Nephron progenitor cell (in vitro differentiated cells): ENCODE measurements around the gene RGS6.

ENCODE experiments used
- DNase-seq: peaks from one replicate; pipeline ENCODE4 v3.0.0; 2021
- H3K27ac Mint-ChIP-seq: 2 replicates; pipeline ENCODE4 v1.8.0; 2021; ENCODE audit warnings: mild to moderate bottlenecking, moderate library complexity, mixed read lengths
- H3K27me3 Mint-ChIP-seq: 2 replicates; pipeline ENCODE4 v1.8.0; 2021; ENCODE audit warnings: mild to moderate bottlenecking, low read depth, mixed read lengths; ENCODE audit not compliant: poor library complexity
- H3K36me3 Mint-ChIP-seq: 2 replicates; pipeline ENCODE4 v1.8.0; 2021; ENCODE audit warnings: low read depth, mixed read lengths
- H3K4me1 Mint-ChIP-seq: 2 replicates; pipeline ENCODE4 v1.8.0; 2021; ENCODE audit warnings: mixed read lengths
- H3K4me3 Mint-ChIP-seq: 2 replicates; pipeline ENCODE4 v1.8.0; 2021; ENCODE audit warnings: mild to moderate bottlenecking, moderate library complexity, mixed read lengths
- H3K9me3 Mint-ChIP-seq: 2 replicates; pipeline ENCODE4 v1.8.0; 2021; ENCODE audit warnings: mild to moderate bottlenecking, moderate library complexity, mixed read lengths
- TF ChIP-seq, protein P1 (sequence below): fragments of 200-600 bp; sonication (generic); IDR thresholded peaks from 2 replicates; pipeline ENCODE4 v1.5.0; 2021; ENCODE audit warnings: antibody characterized with exemption

RGS6 gene

DNA sequence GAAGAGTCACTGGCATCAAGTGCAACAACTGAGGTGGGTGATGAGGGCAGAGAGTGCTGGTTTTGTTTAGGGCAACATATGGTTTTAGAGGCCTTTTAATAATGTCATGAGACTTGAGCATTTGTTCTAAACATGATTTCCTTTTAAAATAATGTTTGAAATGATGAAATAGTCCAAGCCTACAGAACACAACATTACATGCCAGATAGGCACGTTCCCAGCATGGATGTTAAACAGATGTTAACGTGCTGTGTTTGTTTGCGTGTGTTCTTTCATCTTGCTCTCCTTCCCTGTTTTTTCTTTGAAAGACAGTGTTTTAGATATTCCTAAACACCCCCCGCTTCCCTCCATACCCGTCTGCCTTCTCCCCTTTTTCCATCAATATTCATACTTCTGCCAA is 82.3 kb downstream of the RGS6 start:
- Mint-ChIP-seq H3K4me1 (no peaks in the 10 kb centered on the region), H3K4me3 (no peak overlapping the region), H3K27ac (no peak overlapping the region), H3K36me3 (peaks cover 4% of the 10 kb centered on the region), H3K27me3 (no peaks in the 10 kb centered on the region), H3K9me3 (peaks cover 18% of the 10 kb centered on the region)
- TF ChIP-seq, protein P1, sequence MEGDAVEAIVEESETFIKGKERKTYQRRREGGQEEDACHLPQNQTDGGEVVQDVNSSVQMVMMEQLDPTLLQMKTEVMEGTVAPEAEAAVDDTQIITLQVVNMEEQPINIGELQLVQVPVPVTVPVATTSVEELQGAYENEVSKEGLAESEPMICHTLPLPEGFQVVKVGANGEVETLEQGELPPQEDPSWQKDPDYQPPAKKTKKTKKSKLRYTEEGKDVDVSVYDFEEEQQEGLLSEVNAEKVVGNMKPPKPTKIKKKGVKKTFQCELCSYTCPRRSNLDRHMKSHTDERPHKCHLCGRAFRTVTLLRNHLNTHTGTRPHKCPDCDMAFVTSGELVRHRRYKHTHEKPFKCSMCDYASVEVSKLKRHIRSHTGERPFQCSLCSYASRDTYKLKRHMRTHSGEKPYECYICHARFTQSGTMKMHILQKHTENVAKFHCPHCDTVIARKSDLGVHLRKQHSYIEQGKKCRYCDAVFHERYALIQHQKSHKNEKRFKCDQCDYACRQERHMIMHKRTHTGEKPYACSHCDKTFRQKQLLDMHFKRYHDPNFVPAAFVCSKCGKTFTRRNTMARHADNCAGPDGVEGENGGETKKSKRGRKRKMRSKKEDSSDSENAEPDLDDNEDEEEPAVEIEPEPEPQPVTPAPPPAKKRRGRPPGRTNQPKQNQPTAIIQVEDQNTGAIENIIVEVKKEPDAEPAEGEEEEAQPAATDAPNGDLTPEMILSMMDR, result no peak
- DNase-seq, result no peak

DNA sequence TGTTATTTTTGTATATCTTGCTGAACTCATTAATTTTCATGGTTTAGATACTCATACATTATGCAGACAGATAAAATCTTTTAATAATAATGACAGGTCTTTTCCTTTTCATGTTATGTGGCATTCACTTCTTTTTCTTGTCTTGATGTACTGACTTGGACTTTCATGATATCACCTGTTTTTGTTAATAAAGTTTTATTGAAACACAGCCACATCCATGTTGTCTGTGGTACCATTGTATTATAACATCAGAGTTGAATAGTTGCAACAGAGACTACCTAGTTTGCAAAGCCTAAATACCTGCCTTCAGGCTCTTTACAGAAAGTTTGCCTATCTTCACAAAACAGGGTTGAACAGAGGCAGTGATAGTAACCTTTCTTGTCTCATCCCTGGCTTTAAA is 85.1 kb downstream of the RGS6 start:
- TF ChIP-seq, protein P1, result no peak
- Mint-ChIP-seq H3K27ac (no peak overlapping the region), H3K36me3 (peaks cover 4% of the 10 kb centered on the region), H3K27me3 (peaks cover 8% of the 10 kb centered on the region), H3K4me3 (no peak overlapping the region), H3K9me3 (peaks cover 18% of the 10 kb centered on the region), H3K4me1 (no peaks in the 10 kb centered on the region)
- no peak for DNase-seq

DNA sequence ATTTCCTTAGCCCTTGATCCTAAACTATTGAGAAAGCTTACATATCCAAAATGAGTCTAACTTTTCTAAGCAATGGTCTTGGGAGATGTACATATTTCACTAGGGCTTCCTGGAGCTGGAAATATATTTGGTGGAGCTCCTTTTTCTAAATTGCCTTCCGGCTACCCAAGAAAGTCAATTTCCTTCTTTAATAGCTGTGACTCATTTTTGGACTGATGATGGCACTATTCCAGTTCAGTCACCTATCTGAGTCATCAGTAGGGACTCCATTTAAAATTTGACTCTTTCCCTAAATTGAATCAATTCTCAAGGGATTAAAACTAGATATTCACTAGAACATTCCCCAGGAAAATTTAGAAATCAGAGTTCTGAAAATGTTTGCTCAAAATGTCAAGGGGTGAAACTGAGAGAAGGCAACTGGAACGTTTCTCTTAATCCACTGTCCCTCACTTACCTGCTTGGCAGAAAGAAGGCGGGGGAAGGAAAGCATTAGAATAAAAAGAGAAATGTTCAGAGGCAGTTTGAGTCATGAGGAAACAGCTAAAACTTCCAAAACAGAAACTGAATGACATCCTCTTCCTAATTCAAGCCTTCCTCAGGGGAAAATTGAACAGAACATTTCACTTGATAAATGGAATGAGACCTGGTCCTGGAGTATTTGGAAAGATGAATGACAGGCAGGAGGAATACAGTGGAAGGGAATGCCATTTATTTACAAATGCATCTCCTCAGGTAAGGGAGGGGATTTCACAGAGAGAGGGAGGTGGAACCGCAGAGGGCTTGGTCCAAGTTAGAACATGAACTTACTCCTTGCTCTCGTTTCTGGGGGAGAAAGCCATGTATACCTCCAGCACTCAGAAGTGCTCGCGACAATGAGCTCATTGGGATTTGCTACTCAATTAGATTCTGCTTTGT is 91.2 kb downstream of the RGS6 start:
- Mint-ChIP-seq H3K4me3 (no peak overlapping the region), H3K27me3 (peaks cover 12% of the 10 kb centered on the region), H3K36me3 (no peaks in the 10 kb centered on the region), H3K4me1 (no peaks in the 10 kb centered on the region), H3K9me3 (no peaks in the 10 kb centered on the region), H3K27ac (no peak overlapping the region)
- no peak for DNase-seq
- TF ChIP-seq, protein P1, result no peak

DNA sequence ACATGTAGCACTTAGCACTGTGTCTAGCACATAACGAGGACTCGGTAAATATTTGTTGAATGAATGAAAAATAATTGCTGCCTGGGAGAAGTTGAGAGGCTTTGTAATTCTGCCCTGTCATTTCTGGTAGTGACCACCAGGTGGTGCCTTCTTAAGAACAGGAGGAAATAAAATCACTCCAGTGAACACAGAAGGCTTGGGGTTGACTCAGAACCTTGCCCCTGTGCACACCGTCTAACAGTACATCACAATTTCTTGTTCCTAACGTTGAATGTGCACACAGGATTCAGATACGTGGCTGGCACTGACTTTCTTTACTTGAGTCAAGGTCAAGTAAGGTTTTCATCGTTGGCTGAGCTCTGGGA is 91.8 kb downstream of the RGS6 start:
- H3K4me3 Mint-ChIP-seq, result no peak overlapping the region
- no peaks in the 10 kb centered on the region for H3K4me1 Mint-ChIP-seq
- no peaks in the 10 kb centered on the region for H3K36me3 Mint-ChIP-seq
- no peaks in the 10 kb centered on the region for H3K9me3 Mint-ChIP-seq
- H3K27me3 Mint-ChIP-seq, result peaks cover 12% of the 10 kb centered on the region
- TF ChIP-seq, protein P1, result peak; percentile 76
- no peak overlapping the region for H3K27ac Mint-ChIP-seq
- peak; percentile 36 for DNase-seq

DNA sequence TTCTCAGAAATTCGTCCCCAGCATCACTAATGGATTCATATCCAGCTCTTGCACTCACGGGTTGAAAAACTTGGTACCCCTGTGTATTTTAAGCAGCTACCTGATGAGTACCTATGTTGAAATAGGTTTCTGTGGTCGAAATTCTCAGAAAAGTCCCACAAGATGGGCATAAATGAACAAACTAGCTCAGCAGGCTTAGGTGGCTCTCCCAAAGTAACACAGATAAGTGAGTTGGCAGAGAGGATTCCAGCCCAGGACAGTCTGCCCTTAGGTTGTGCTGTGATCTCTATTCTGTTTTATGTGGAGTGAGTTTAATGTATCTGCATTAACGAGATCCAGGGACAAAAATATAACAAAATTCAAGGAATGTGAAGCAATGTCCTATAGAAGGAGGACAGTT is 92.3 kb downstream of the RGS6 start:
- Mint-ChIP-seq H3K27me3 (peaks cover 15% of the 10 kb centered on the region), H3K4me3 (no peak overlapping the region), H3K4me1 (no peaks in the 10 kb centered on the region), H3K9me3 (no peaks in the 10 kb centered on the region), H3K27ac (no peak overlapping the region), H3K36me3 (no peaks in the 10 kb centered on the region)
- no peak for DNase-seq
- TF ChIP-seq, protein P1, result no peak

DNA sequence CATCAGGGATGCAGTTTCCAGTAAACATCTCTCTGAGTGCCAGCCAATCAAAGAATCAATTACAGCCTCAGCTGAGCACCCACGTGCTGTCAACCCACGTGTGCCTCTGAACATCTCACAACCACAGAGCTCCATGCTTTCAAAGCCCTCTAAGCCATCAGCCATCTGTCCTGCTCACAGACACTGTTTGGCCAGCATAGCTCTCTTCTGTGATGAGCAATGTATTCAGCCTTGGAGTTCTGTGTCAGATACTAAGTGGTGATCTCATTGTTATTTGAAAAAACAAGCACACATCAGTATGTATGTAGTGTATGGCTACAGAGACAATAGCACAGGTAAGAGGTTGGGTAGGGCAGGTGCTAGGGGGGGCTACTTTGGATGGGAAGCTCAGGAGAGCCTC is 94.3 kb downstream of the RGS6 start:
- Mint-ChIP-seq H3K9me3 (no peaks in the 10 kb centered on the region), H3K36me3 (no peaks in the 10 kb centered on the region), H3K4me3 (no peak overlapping the region), H3K27ac (no peak overlapping the region), H3K27me3 (peaks cover 8% of the 10 kb centered on the region), H3K4me1 (no peaks in the 10 kb centered on the region)
- TF ChIP-seq, protein P1, result no peak
- no peak for DNase-seq
